Lower leg skin (tissue), 3 donors: ENCODE results near the gene CCDC172.

Experiments
- CTCF ChIP-seq, 3 donors: fragments of 450-650 bp; IDR thresholded peaks; one replicate each; pipeline ENCODE4 v1.5.1; 2016; ENCODE audit warnings: antibody characterized with exemption in 3 of 3, mild to moderate bottlenecking in 3 of 3, moderate library complexity in 2 of 3
- POLR2A ChIP-seq, 2 donors: fragments of 450-650 bp; IDR thresholded peaks; one replicate each; pipeline ENCODE4 v1.6.1; 2016 to 2017; ENCODE audit warnings: antibody characterized with exemption in 2 of 2, mild to moderate bottlenecking in 1 of 2, moderate library complexity in 1 of 2

GRCh38 chr10:116355341-116355740 lies 31.1 kb downstream of the CCDC172 start:
- TF ChIP-seq CTCF (IDR thresholded peaks at IDR 0.05) (no peak), POLR2A (IDR thresholded peaks at IDR 0.05) (no peak)
